ENCODE data around the gene TRAPPC2B.

The TRAPPC2B gene

GRCh38 chr19:57362997-57363687 lies at the start of gene TRAPPC2B, which contains the start of gene ZNF547:
TSS of gene TRAPPC2B (plus strand) at chr19:57363551. CDS start at chr19:57364834, 1,283 bp downstream.
TSS of gene ZNF547 (plus strand) at chr19:57363551. CDS start at chr19:57368556, 5,005 bp downstream.
- ChIA-PET CTCF (interaction anchor here (0.8 to 1.7 kb wide), 4 partner anchors 9 to 75 kb away, joined by 3 to 6 read pairs (median 3); partner anchors contain the start of gene ZNF304), POLR2A (interaction anchor here (0.8 kb wide), 1 partner anchor 59 kb away, joined by 5 read pairs; no protein-coding TSS in a partner anchor)
- TF ChIP-seq, protein P1, sequence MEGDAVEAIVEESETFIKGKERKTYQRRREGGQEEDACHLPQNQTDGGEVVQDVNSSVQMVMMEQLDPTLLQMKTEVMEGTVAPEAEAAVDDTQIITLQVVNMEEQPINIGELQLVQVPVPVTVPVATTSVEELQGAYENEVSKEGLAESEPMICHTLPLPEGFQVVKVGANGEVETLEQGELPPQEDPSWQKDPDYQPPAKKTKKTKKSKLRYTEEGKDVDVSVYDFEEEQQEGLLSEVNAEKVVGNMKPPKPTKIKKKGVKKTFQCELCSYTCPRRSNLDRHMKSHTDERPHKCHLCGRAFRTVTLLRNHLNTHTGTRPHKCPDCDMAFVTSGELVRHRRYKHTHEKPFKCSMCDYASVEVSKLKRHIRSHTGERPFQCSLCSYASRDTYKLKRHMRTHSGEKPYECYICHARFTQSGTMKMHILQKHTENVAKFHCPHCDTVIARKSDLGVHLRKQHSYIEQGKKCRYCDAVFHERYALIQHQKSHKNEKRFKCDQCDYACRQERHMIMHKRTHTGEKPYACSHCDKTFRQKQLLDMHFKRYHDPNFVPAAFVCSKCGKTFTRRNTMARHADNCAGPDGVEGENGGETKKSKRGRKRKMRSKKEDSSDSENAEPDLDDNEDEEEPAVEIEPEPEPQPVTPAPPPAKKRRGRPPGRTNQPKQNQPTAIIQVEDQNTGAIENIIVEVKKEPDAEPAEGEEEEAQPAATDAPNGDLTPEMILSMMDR (IDR thresholded peaks at IDR 0.05; ENCODE audit: control extremely low read depth, extremely low read depth, low read depth, missing control alignments), result no peak

GRCh38 chr19:57314146-57314545 lies 49.2 kb upstream of the TRAPPC2B start:
- ChIA-PET CTCF (interaction anchor here (1.1 to 2.0 kb wide), 2 partner anchors 12 to 22 kb away, joined by 3 to 10 read pairs; no protein-coding TSS in a partner anchor), POLR2A (interaction anchor here (0.6 kb wide), 1 partner anchor 48 kb away, joined by 3 read pairs; no protein-coding TSS in a partner anchor)
- no peak for DNase-seq (ENCODE audit: extremely low spot score)
- TF ChIP-seq, protein P1 (IDR thresholded peaks at IDR 0.05; ENCODE audit: control extremely low read depth, extremely low read depth, low read depth, missing control alignments), result no peak

More at GRCh38 chr19:57362997-57363687, at the start of gene TRAPPC2B, which contains the start of gene ZNF547:
- peak; percentile 96 for DNase-seq (ENCODE audit: extremely low spot score)

DNA sequence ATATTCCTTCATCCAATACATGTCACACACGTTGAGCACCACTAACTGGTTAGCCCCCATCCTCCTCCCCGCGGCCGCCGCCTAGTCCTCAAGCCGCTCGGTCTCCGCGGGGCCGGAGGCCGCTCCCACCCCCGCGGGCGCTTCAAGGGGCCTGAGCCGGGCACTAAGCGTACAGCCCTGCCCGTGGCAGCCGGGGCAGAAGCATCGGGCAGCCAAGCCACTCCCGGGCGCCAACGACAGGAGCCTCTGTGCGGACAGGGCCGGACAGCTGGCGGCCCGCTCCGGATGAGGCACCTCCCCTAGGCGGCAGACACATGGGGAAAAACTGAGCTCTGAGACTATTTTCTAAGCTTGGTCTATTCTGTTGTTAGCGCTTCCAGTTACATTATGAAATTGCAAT lies 45.8 kb upstream of the TRAPPC2B start:
- TF ChIP-seq, protein P1 (IDR thresholded peaks at IDR 0.05; ENCODE audit: control extremely low read depth, extremely low read depth, low read depth, missing control alignments), result no peak
- no peak for DNase-seq (ENCODE audit: extremely low spot score)
- CTCF ChIA-PET, result interaction anchor here (1.5 kb wide), 1 partner anchor 15 kb away, joined by 4 read pairs; no protein-coding TSS in a partner anchor
- POLR2A ChIA-PET, result no interaction called here

DNA sequence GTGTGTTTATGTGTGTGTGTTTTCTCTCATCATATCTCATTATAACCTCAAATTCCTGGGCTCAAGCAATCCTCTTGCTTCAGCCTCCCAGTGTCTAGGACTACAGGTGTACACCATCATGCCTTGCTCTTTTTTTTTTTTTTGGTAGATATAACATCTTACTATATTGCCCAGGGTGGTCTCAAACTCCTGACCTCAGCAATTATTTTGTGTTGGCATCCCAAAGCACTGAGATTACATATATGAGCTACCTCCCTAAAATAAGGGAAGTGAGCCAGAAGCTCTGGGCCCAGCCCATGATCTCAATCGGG lies 43.5 kb upstream of the TRAPPC2B start:
- no peak for DNase-seq (ENCODE audit: extremely low spot score)
- ChIA-PET POLR2A (no interaction called here), CTCF (no interaction called here)
- TF ChIP-seq, protein P1 (IDR thresholded peaks at IDR 0.05; ENCODE audit: control extremely low read depth, extremely low read depth, low read depth, missing control alignments), result no peak

DNA sequence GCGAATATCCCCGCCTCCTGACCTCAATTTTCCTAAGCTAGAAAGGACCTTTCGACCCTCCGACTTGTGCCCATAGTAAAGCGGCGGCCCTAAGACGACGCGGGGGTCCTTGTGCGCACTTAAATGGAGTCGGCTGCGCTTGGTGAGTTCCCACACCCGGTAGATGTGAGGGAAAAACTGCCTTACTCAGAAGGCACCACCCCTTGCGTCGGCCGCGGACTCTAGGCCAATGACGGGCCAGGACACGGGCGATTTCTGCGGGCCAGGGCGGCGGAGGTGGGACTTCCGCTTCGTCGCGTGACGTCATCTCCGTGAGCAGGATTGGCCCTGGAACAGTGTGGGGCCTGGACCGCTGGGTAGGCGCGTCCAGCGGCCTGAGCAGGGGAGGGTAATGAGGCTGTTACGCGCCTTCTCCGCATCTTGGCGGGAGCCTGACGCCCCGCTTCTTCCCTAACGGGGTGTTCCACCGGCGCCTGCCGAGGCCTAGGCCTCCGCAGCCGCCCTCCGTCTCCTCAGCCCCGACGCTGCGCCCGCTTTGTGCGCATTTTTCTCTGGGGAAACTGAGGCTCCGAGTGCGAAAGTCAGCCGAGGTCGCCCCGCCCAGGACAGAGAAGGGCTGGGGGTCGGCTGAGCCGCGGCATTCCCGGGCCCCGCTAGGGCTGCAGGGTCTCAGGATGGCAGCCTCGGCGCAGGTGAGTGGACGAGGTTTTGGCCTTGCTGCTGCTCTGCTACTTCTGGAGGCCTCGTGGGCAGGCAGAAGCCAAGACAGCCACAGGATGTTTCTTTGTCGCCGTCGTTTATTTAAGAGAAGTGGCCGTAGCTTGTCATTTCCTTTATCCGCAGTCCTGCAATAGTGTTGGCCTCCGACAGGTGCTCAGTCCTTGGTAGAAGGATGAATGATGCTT lies 42.9 kb upstream of the TRAPPC2B start, which contains the start of gene ZNF543:
Gene ZNF543, plus strand, starts transcription at position 293 of the 905 bp plus-strand sequence. Its CDS starts 382 bp downstream, at position 675.
- CTCF ChIA-PET, result no interaction called here

More for the DNA sequence above, 42.9 kb upstream of the TRAPPC2B start, which contains the start of gene ZNF543:
- POLR2A ChIA-PET, result no interaction called here
- TF ChIP-seq, protein P1 (IDR thresholded peaks at IDR 0.05; ENCODE audit: control extremely low read depth, extremely low read depth, low read depth, missing control alignments), result no peak
- peak; percentile 98 for DNase-seq (ENCODE audit: extremely low spot score)
